Stimulated activated CD8-positive, alpha-beta memory T cell treated with anti-CD3 and anti-CD28 coated beads, Interleukin-2, amount 100 ng/mL, for 48 hours (primary cell): ENCODE results near the gene DMTF1.
"Not testable (repeated sequence)": the region's sequence is repeated elsewhere in the genome, so short reads cannot be mapped to it uniquely, and the experiment has no call there.

Source experiments
- DNase-seq, 2 donors: peaks; one replicate each; pipeline ENCODE4 v3.0.0-alpha.2; 2020; ENCODE audit warnings: low read depth in 2 of 2

The DMTF1 gene

GRCh38 chr7:87220734-87221215 is 68.5 kb downstream of the DMTF1 start:
- no peak for DNase-seq

- DNase-seq = no peak
These were observed 71.4 kb downstream of the DMTF1 start for GRCh38 chr7:87223666-87224065.

- no peak for DNase-seq
These were observed 73.4 kb downstream of the DMTF1 start for GRCh38 chr7:87225696-87226095.

GRCh38 chr7:87226495-87226894 is 74.2 kb downstream of the DMTF1 start:
- DNase-seq = no peak

- no peak for DNase-seq
These were observed 79.0 kb downstream of the DMTF1 start for GRCh38 chr7:87231258-87231657.

- no peak for DNase-seq
These were observed 79.5 kb downstream of the DMTF1 start for GRCh38 chr7:87231711-87232110.

- DNase-seq = no peak
These were observed 82.7 kb downstream of the DMTF1 start for GRCh38 chr7:87234949-87235348.

GRCh38 chr7:87238464-87239051 is 86.3 kb downstream of the DMTF1 start:
- DNase-seq = not testable (repeated sequence)

- not testable (repeated sequence) for DNase-seq
These were observed 93.4 kb downstream of the DMTF1 start for GRCh38 chr7:87245671-87246070.
